Measurements from ENCODE around the gene ANKRD17. TPM values are rescaled to one million over a fixed set of nuclear protein-coding genes. Genes with fewer than 3 reads are reported as not detected.

ANKRD17 gene, protein sequence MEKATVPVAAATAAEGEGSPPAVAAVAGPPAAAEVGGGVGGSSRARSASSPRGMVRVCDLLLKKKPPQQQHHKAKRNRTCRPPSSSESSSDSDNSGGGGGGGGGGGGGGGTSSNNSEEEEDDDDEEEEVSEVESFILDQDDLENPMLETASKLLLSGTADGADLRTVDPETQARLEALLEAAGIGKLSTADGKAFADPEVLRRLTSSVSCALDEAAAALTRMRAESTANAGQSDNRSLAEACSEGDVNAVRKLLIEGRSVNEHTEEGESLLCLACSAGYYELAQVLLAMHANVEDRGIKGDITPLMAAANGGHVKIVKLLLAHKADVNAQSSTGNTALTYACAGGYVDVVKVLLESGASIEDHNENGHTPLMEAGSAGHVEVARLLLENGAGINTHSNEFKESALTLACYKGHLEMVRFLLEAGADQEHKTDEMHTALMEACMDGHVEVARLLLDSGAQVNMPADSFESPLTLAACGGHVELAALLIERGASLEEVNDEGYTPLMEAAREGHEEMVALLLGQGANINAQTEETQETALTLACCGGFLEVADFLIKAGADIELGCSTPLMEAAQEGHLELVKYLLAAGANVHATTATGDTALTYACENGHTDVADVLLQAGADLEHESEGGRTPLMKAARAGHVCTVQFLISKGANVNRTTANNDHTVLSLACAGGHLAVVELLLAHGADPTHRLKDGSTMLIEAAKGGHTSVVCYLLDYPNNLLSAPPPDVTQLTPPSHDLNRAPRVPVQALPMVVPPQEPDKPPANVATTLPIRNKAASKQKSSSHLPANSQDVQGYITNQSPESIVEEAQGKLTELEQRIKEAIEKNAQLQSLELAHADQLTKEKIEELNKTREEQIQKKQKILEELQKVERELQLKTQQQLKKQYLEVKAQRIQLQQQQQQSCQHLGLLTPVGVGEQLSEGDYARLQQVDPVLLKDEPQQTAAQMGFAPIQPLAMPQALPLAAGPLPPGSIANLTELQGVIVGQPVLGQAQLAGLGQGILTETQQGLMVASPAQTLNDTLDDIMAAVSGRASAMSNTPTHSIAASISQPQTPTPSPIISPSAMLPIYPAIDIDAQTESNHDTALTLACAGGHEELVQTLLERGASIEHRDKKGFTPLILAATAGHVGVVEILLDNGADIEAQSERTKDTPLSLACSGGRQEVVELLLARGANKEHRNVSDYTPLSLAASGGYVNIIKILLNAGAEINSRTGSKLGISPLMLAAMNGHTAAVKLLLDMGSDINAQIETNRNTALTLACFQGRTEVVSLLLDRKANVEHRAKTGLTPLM (N-terminal part only)
- total RNA-seq (2022; extraction: Qiagen RNA extraction): 19.1 to 29.7 TPM (median 21.0 TPM) in 5 replicates

DNA sequence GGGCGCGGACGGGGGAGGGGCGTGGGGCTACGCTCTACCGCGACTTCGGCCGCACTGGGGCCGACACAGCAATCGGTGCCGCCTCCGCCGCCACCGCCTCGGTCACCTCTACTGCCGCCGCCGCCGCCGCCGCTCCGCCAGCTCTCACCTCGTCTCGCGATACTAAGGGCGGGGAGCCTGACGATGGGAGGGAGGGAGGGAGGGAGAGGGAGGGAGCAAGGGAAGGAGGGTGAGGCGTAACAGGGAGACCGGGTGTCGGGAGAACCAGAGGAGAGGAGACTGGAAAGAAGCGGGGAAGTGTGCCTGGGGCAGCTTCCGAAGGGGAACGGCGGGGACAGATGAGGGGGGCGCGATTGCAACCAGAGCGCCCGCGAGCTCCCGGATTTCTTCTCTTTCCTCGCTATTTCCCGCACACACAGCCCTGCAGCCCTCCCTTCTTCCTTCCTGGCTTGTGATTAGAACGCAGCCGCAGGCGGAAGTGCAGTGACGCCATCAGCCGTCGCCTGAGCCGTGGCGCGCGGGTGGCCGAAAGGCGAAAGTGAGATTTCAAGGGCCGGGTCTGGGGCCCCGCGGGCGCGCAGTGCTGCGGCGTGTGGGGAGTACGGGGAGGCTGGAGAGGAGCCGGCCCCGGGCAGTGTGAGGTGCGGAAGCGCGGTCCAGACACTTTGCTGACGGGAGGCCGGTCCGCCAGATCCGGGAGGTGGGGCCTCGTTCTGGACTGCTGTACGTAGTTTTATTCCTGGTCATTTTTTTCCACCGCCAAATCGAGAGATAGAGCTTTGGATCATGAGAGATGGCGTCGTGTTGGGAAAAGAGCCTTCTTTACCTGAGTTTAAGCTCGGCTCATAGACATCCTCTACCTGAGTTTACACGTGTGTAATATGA is at the start of gene ANKRD17:
Gene ANKRD17, minus strand, starts transcription at position 113 of the 885 bp plus-strand sequence. CDS start 130 bp downstream, outside the sequence.

DNA sequence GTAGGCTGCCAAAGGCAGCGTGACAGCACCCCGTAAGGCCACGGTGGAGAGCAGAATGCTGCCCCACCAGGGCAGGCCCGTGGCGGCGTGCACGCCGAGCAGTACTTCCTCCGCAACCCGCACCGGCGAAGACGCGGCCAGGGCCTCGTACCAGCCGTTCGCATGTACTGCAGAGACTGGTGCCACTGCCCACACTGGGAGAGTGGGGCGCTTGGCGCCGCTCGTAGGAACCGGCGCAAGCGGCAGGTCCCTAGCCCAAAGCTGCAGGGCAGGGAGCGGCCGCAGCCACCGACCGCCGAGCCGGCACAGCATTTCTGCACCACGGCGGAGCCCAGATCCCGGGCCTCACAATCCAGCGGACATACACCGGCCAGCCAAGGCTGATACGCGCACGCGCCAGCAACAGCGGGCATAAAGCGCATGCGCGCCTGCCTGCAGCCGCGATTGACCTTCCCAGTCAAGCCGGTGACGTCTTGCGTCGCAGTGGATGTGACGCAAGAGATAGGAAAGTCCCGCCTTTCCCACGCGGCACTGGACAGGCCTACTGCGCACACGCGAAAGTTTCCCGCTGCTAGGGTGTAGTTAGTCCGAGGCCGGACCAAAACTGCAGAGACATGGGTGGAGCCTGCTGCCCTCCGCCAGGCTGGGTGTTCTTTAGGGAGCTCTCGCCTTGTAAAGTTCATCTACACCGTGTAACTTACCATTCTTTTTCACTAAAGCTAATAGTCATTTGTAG is 189.1 kb downstream of the ANKRD17 start, which contains the start of gene COX18:
Gene COX18, minus strand, starts transcription at position 379 of the 736 bp plus-strand sequence. Its CDS starts 67 bp downstream, at position 312.

Other genes with a start within 250 kb of the ANKRD17 start
- gene COX18, start 189.1 kb downstream of the ANKRD17 start, total RNA-seq (2022; extraction: Qiagen RNA extraction): 5.2 to 7.0 TPM (median 6.3 TPM) in 5 replicates
- 1.7 to 2.3 TPM in 2 of 5 replicates, not detected in the others for gene ALB, start 145.5 kb upstream of the ANKRD17 start, total RNA-seq (2022; extraction: Qiagen RNA extraction)
- 1.5 to 4.3 TPM (median 2.3 TPM) in 5 replicates for gene AFP, start 177.4 kb upstream of the ANKRD17 start, total RNA-seq (2022; extraction: Qiagen RNA extraction)
- gene AFM, start 222.9 kb upstream of the ANKRD17 start, total RNA-seq (2022; extraction: Qiagen RNA extraction): not detected in 5 replicates

All from A549 treated with Hydrocortisone at 1 μM for 4 hours (cell line).